Measurements from ENCODE around the gene OLIG2.

OLIG2 gene

GRCh38 chr21:33039536-33039935, 13.8 kb downstream of the OLIG2 start:
- no peaks in the 10 kb centered on the region for H3K36me3 ChIP-seq (ENCODE audit: insufficient read depth)
- no peak overlapping the region for H3K27ac ChIP-seq
- H3K9ac ChIP-seq, result no peak overlapping the region

GRCh38 chr21:33040215-33040614, 14.5 kb downstream of the OLIG2 start:
- Histone ChIP-seq H3K4me3 (IDR thresholded peaks at IDR 0.05; ENCODE audit: insufficient read depth, low read depth, low read length) (no peak overlapping the region), H3K4me2 (no peak overlapping the region), H3K36me3 (ENCODE audit: insufficient read depth) (no peaks in the 10 kb centered on the region), H3K9ac (no peak overlapping the region), H3K4me1 (ENCODE audit: low read depth, poor library complexity, severe bottlenecking) (peaks cover 15% of the 10 kb centered on the region), H3K27ac (no peak overlapping the region), H4K20me1 (ENCODE audit: insufficient read depth) (no peaks in the 10 kb centered on the region), H2AFZ (ENCODE audit: low read depth) (no peak overlapping the region), H3K79me2 (ENCODE audit: insufficient read depth, low read depth) (no peaks in the 10 kb centered on the region), H3K27me3 (ENCODE audit: insufficient read depth, low read depth) (no peaks in the 10 kb centered on the region)
- TF ChIP-seq, protein P1, sequence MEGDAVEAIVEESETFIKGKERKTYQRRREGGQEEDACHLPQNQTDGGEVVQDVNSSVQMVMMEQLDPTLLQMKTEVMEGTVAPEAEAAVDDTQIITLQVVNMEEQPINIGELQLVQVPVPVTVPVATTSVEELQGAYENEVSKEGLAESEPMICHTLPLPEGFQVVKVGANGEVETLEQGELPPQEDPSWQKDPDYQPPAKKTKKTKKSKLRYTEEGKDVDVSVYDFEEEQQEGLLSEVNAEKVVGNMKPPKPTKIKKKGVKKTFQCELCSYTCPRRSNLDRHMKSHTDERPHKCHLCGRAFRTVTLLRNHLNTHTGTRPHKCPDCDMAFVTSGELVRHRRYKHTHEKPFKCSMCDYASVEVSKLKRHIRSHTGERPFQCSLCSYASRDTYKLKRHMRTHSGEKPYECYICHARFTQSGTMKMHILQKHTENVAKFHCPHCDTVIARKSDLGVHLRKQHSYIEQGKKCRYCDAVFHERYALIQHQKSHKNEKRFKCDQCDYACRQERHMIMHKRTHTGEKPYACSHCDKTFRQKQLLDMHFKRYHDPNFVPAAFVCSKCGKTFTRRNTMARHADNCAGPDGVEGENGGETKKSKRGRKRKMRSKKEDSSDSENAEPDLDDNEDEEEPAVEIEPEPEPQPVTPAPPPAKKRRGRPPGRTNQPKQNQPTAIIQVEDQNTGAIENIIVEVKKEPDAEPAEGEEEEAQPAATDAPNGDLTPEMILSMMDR (conservative IDR thresholded peaks at IDR 0.05; ENCODE audit: low read depth, low read length), result no peak

More at GRCh38 chr21:33039536-33039935, 13.8 kb downstream of the OLIG2 start:
- TF ChIP-seq, protein P1 (conservative IDR thresholded peaks at IDR 0.05; ENCODE audit: low read depth, low read length), result no peak
- H3K4me2 ChIP-seq, result no peak overlapping the region
- H3K79me2 ChIP-seq (ENCODE audit: insufficient read depth, low read depth), result no peaks in the 10 kb centered on the region
- peaks cover 15% of the 10 kb centered on the region for H3K4me1 ChIP-seq (ENCODE audit: low read depth, poor library complexity, severe bottlenecking)
- no peak overlapping the region for H3K4me3 ChIP-seq (IDR thresholded peaks at IDR 0.05; ENCODE audit: insufficient read depth, low read depth, low read length)
- no peak overlapping the region for H2AFZ ChIP-seq (ENCODE audit: low read depth)
- H3K27me3 ChIP-seq (ENCODE audit: insufficient read depth, low read depth), result no peaks in the 10 kb centered on the region
- no peaks in the 10 kb centered on the region for H4K20me1 ChIP-seq (ENCODE audit: insufficient read depth)

GRCh38 chr21:33041981-33042380, 16.2 kb downstream of the OLIG2 start:
- H3K79me2 ChIP-seq (ENCODE audit: insufficient read depth, low read depth), result no peaks in the 10 kb centered on the region
- H4K20me1 ChIP-seq (ENCODE audit: insufficient read depth), result no peaks in the 10 kb centered on the region
- no peak overlapping the region for H3K27ac ChIP-seq
- H2AFZ ChIP-seq (ENCODE audit: low read depth), result no peak overlapping the region
- H3K4me2 ChIP-seq, result no peak overlapping the region
- no peak overlapping the region for H3K4me3 ChIP-seq (IDR thresholded peaks at IDR 0.05; ENCODE audit: insufficient read depth, low read depth, low read length)
- TF ChIP-seq, protein P1 (conservative IDR thresholded peaks at IDR 0.05; ENCODE audit: low read depth, low read length), result no peak
- no peak overlapping the region for H3K9ac ChIP-seq
- H3K4me1 ChIP-seq (ENCODE audit: low read depth, poor library complexity, severe bottlenecking), result peaks cover 17% of the 10 kb centered on the region
- no peaks in the 10 kb centered on the region for H3K36me3 ChIP-seq (ENCODE audit: insufficient read depth)
- no peaks in the 10 kb centered on the region for H3K27me3 ChIP-seq (ENCODE audit: insufficient read depth, low read depth)

- peaks cover 17% of the 10 kb centered on the region for H3K4me1 ChIP-seq (ENCODE audit: low read depth, poor library complexity, severe bottlenecking)
- H3K27ac ChIP-seq, result no peak overlapping the region
- TF ChIP-seq, protein P1 (conservative IDR thresholded peaks at IDR 0.05; ENCODE audit: low read depth, low read length), result no peak
- H3K27me3 ChIP-seq (ENCODE audit: insufficient read depth, low read depth), result no peaks in the 10 kb centered on the region
- no peaks in the 10 kb centered on the region for H4K20me1 ChIP-seq (ENCODE audit: insufficient read depth)
- no peak overlapping the region for H3K9ac ChIP-seq
- H3K4me3 ChIP-seq (IDR thresholded peaks at IDR 0.05; ENCODE audit: insufficient read depth, low read depth, low read length), result no peak overlapping the region
- no peak overlapping the region for H2AFZ ChIP-seq (ENCODE audit: low read depth)
- H3K36me3 ChIP-seq (ENCODE audit: insufficient read depth), result no peaks in the 10 kb centered on the region
- no peak overlapping the region for H3K4me2 ChIP-seq
- no peaks in the 10 kb centered on the region for H3K79me2 ChIP-seq (ENCODE audit: insufficient read depth, low read depth)
These were observed 17.1 kb downstream of the OLIG2 start for GRCh38 chr21:33042812-33043211.
